Activated gamma-delta T cell (primary cell): ENCODE data around the gene CLIP3.

Experiments
- DNase-seq: peaks from one replicate; lab custom pipeline; 2025; lab: John Stamatoyannopoulos, UW

Gene CLIP3

GRCh38 chr19:36009633-36010379 lies 22.9 kb downstream of the CLIP3 start:
- no peak for DNase-seq

GRCh38 chr19:36009220-36009619 lies 23.5 kb downstream of the CLIP3 start:
- no peak for DNase-seq

GRCh38 chr19:36008336-36008978 lies 24.2 kb downstream of the CLIP3 start, which contains the start of gene SYNE4:
Gene SYNE4, minus strand, starts transcription at chr19:36008813. Its CDS starts 132 bp downstream, at chr19:36008681.
- no peak for DNase-seq

- no peak for DNase-seq
These were observed 25.7 kb downstream of the CLIP3 start for GRCh38 chr19:36006955-36007354.

- no peak for DNase-seq
These were observed 29.4 kb downstream of the CLIP3 start for GRCh38 chr19:36003284-36003683.

- DNase-seq, result no peak
These were observed 31.1 kb downstream of the CLIP3 start for GRCh38 chr19:36001605-36002004.

DNA sequence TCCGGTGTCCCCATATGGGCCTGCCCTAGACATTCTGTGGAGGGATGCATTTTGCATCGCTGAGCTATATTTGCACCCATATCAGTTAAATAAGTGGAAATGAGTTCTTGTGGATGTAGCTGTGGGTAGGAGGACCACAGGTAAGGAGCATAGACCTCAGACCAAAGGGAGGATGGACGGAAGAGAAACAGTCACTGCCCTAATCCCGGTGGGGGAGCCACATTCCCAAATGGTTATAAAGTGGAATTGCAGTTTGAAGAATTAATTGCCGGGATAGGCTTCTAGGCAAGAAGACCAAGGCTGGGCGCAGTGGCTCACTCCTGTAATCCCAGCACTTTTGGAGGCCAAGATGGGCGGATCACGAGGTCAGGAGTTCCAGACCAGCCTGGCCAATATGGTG lies 35.9 kb downstream of the CLIP3 start:
- DNase-seq, result no peak

DNA sequence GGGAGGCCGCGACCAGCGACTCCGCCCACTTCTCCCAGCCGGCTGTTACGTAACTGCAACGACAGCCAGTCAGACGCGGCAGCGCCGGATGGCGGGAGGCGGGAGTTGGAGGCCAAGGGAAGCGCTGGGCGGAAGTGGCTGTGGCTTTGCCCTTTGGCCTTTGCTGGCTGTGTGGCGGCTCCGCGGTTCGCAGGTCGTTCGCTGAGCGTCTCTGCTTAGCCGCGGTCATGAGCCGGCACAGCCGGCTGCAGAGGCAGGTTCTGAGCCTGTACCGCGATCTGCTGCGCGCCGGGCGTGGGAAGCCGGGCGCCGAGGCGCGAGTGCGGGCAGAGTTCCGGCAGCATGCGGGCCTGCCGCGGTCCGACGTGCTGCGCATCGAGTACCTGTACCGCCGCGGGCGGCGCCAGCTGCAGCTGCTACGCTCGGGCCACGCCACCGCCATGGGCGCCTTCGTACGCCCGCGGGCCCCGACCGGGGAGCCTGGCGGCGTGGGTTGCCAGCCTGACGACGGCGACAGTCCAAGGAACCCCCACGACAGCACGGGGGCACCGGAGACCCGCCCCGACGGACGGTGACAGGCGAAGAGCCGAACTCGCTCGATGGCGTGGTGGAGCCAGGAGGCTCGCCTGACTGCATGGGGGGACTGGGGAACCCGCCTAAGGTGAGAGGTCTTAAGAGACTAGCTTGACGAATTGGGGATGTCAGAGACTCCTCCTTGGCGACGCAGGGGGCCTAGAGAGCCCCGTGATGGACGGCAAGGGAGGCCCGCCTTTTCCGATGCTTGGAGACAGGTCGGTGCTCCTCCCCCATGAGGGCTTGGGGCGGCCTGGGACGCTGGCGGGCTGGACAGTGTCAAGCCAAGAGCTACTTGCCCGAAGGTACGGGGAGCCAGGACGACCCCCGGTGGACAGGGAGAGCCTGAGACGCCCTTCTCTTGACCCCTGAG lies 37.4 kb downstream of the CLIP3 start, which contains the start of gene SDHAF1:
SDHAF1 (plus strand) TSS at position 141 of the 946 bp plus-strand sequence; CDS start at position 228, 87 bp downstream.
- DNase-seq, result peak; percentile 84

DNA sequence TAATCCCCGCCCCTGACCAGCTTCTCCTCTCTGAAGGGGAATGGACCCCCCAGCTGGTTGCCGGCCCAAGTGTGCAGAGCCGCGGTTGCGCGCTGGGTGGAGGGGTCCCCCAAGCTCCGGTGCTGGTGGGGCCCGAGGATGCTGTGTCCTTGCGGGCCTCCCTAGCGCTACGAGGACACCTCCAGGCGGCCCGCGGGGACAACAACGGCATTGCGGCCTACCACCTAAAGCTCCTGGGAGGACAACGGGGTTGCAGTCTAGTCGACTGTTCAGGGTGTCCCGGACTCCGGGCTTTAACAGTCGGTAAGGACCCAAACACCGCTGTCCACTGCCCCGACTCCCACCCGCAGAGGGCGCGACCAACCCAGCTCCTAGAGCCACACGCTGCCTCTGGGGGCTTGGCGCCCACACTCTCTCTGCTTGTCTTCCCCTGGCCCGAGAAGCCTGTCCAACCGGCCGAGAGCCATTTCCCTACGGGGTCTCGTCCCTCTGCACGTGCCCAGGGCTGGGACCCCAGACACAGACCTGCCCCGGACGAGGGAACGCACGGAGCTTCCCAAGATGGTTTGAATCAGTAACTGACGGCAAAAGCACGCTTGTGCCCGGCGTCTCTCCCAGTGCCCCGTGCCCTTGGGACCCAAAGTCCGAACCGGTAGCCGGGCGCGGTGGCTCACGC lies 38.6 kb downstream of the CLIP3 start:
- DNase-seq, result no peak

- DNase-seq, result no peak
These were observed 39.5 kb downstream of the CLIP3 start for GRCh38 chr19:35992907-35993765.

DNA sequence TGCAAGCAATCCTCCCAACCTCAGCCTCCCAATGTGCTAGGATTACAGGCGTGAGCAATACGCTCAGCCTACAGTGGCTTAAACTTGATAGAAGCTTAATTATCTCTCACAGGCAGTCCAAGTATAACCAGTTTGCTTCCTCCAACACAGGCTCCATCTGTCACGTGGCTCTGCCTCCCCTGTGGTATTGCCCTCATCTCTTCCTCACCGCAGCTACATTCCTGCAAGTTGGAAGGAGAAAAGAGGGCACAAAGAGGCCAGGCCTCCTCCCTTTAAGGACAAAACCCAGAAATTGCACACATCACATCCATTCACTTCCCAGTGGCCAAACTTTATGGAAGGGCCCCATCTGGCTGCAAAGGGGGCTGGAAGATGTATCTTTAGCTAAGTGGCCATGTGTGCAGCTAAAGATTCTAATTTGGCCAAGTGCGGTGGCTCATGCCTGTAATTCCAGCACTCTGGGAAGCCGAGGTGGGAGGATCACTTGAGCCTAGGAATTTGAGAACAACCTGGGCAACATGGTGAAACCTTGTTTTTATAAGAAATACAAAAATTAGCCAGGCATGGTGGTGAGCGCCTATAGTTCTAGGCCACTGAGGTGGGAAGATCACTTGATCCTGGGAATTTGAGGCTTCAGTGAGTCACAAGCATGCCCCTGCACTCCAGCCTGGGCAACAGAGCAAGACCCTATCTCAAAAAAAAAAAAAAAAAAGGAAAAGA lies 40.8 kb downstream of the CLIP3 start:
- no peak for DNase-seq

- DNase-seq, result no peak
These were observed 41.6 kb downstream of the CLIP3 start for GRCh38 chr19:35990771-35991730.

DNA sequence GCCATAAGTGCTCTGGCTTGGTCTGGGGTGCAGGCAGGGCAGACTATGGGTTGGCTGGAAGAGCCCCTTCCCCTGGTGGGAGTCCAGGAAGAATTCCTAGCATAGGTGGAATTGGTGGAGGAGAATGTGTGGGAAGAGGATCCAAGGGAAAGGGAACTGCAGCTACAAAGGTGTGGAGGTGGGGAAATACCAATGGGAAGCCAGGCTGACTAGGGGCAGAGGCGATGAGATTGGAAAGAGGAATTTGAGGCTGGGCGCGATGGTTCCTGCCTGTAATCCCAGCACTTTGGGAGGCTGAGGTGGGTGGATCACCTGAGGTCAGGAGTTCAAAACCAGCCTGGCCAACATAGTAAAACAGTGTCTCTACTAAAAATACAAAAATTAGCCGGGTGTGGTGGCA lies 42.5 kb downstream of the CLIP3 start:
- no peak for DNase-seq

DNA sequence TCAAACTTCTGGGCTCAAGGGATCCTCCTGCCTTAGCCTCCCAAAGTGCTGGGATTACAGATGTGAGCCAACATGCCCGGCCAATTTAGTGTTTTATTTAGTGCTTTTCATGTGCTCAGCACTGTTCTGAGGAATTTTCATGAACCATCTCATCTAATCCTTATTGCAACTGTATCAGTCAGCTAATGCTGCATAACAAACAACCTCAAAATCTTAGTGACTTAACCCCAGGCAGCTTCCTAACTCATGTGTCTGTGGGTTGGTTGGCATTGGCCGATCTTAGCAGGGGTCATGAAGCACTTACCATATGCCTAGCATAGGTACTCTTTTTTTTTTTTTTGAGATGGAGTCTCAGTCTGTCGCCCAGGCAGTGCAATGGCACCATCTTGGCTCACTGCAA lies 43.8 kb downstream of the CLIP3 start:
- no peak for DNase-seq

- DNase-seq, result no peak
These were observed 45.1 kb downstream of the CLIP3 start for GRCh38 chr19:35987571-35987896.

DNA sequence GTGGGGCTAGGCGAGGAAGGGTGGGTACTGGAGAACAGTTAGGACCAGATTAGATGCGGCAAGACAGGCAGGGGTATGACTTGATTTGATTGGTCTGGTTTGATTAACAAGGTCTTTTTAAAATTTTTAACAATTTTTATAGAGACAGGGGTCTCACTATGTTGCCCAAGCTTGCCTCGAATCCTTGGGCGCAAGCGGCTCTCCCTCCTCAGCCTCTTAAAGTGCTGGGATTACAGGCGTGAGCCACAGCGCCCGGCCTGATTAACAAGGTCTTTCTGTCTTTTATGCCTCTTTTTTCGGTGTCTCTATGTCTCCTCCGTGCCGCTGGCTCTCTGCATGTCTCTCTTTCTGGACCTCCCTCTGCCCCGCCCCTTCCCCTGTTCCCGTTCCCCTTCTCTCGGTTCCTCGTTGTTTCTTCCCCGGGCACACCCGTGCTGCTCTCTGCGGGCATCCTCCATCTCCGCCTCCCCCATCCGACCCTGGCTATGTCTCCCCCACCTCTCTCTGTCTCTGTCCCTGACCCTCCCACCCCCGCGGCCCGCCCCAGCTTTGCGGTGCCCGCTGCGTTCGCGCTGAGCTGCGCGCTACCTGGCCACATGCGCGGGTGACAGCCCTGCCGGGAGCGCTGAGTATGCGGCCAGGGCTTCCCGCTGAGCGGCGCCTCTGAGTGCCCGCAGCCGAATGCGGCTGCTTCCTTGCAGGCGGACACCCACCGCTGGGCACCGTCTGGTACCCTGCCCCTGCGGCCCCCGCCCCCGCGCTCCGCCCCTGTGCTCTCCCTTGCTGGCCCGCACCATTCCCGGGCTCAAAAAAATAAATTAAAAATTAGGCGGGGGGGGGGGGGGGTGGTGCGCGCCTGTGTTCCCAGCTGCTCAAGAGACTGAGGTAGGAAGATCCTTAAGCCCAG lies 45.8 kb downstream of the CLIP3 start:
- DNase-seq, result no peak

DNA sequence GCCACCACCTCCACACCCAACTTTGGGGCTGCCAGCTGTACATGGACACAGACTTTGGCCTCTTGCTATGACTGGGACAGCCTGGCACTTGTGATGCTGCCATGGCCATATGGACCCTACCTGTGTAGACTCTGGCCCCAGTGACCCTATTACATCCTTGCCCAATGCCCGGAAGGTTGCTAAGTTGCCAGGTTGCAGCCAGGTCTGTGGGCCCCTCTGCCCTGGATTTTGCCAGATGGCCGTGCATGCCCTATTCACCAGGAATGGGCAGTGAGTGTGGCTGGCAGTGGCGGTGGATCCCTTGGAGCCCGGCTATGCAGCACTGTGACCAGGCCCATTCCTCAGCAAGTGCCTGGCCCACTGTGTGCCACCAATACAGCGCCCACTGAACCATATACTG lies 46.6 kb downstream of the CLIP3 start:
- no peak for DNase-seq

GRCh38 chr19:35983177-35983576 lies 49.5 kb downstream of the CLIP3 start:
- no peak for DNase-seq
